GM21526 (cell line): ENCODE results near the gene ACAD11.

Experiments
- ATAC-seq: cut with Tn5 transposase; IDR thresholded peaks from one replicate; pipeline ENCODE4 v1.9.1; 2021; ENCODE audit warnings: moderate library complexity; ENCODE audit not compliant: unreplicated experiment, low FRiP score

The ACAD11 gene

GRCh38 chr3:132659365-132660051, at the start of gene ACAD11:
Gene ACAD11, minus strand, starts transcription at chr3:132659809. Its CDS starts 58 bp downstream, at chr3:132659751.
- ATAC-seq: peak; percentile 50

- ATAC-seq: no peak
Measured at GRCh38 chr3:132703733-132704132, 44.1 kb upstream of the ACAD11 start.

GRCh38 chr3:132695422-132695821, 35.8 kb upstream of the ACAD11 start:
- no peak for ATAC-seq

GRCh38 chr3:132694991-132695390, 35.4 kb upstream of the ACAD11 start:
- no peak for ATAC-seq

GRCh38 chr3:132690040-132690439, 30.4 kb upstream of the ACAD11 start:
- ATAC-seq: no peak

GRCh38 chr3:132682201-132682600, 22.6 kb upstream of the ACAD11 start:
- ATAC-seq: no peak

GRCh38 chr3:132681421-132681820, 21.8 kb upstream of the ACAD11 start:
- ATAC-seq: no peak

- no peak for ATAC-seq
Measured at GRCh38 chr3:132679911-132680310, 20.3 kb upstream of the ACAD11 start.

- no peak for ATAC-seq
Measured at GRCh38 chr3:132675408-132675807, 15.8 kb upstream of the ACAD11 start.

GRCh38 chr3:132669256-132669777, 9.7 kb upstream of the ACAD11 start:
- ATAC-seq: no peak

- ATAC-seq: no peak
Measured at GRCh38 chr3:132665230-132665745, 5.7 kb upstream of the ACAD11 start.

GRCh38 chr3:132662212-132662611, 2.6 kb upstream of the ACAD11 start:
- no peak for ATAC-seq

- no peak for ATAC-seq
Measured at GRCh38 chr3:132661101-132661500, 1.5 kb upstream of the ACAD11 start.

- ATAC-seq: peak; percentile 3
Measured at GRCh38 chr3:132660811-132661070, 1.1 kb upstream of the ACAD11 start.

- ATAC-seq: peak; percentile 66
Measured at GRCh38 chr3:132660052-132660810, 622 bp upstream of the ACAD11 start, which contains the start of gene UBA5. Gene UBA5, plus strand, starts transcription at chr3:132660329. Its CDS starts 209 bp downstream, at chr3:132660538.

- peak; percentile 6 for ATAC-seq
Measured at GRCh38 chr3:132659000-132659364, 627 bp downstream of the ACAD11 start.

GRCh38 chr3:132657869-132658747, 1.5 kb downstream of the ACAD11 start:
- ATAC-seq: no peak

GRCh38 chr3:132655471-132655870, 4.1 kb downstream of the ACAD11 start:
- ATAC-seq: no peak

- no peak for ATAC-seq
Measured at GRCh38 chr3:132654721-132655120, 4.9 kb downstream of the ACAD11 start.

GRCh38 chr3:132654190-132654589, 5.4 kb downstream of the ACAD11 start:
- ATAC-seq: no peak
